ENCODE measurements around the gene ST6GAL1. TPM values are rescaled to one million over a fixed set of nuclear protein-coding genes. Genes with fewer than 3 reads are reported as not detected.
A peak's percentile ranks its signal among the peaks of the same experiment; 100 is the strongest.

Gene ST6GAL1
- total and polyA plus RNA-seq, 2 of the 13 experiments (the other 11 are each of a cell fraction or from before 2014, with no cell fraction given): 79.9 to 164 TPM

DNA sequence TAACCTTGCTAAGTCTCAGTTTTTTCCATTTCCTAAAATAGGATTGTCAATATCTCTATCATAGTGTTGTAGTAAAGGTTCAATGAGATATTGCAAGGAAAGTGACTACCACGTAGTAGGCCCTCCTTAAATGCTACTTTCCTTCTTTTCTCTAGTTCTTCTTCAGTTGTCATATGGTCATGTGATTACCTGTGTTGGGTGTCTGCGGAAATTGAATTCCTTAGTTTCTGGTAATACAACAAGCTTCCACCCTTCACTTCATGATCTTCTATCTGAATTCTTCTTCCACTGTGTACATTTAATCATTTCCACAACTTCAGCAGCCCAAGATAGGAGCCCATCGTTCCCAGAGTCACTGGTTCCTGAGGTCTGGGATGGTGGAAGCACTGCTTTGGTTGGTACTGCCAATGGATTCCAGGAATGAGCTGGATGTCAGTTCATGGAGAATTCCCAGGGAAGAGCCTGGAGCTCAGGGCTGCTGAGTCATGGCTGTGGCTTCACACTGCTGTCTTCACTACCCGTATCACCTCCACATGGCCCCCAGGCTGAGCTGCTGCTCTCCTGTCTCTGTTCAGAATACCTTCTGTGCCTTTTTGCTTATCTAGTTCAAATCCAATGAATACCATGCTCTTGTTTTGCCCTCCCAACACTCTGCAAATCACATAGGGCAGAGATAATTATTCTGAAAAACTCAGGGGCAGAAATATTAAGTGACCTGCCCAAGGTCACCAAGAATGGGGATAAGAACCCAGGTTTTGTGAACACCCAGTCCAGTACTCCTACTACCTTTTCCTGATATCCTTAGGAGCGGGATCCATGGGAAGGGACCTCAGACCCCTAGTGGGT is 110.4 kb downstream of the ST6GAL1 start (continued):
- TF ChIP-seq RFXAP (CRISPR knock-in tag; IDR thresholded peaks at IDR 0.05; ENCODE audit: borderline replicate concordance) (no peak), ZNF629 (CRISPR knock-in tag; conservative IDR thresholded peaks at IDR 0.05) (no peak), ZC3H4 (CRISPR knock-in tag; IDR thresholded peaks at IDR 0.05; ENCODE audit: borderline replicate concordance) (peak; percentile 82), ZHX1 (CRISPR knock-in tag; IDR thresholded peaks at IDR 0.05; ENCODE audit: low read depth) (no peak), ZNF569 (CRISPR knock-in tag; IDR thresholded peaks at IDR 0.05; ENCODE audit: borderline replicate concordance) (no peak), ISL2 (CRISPR knock-in tag; IDR thresholded peaks at IDR 0.05) (no peak), ZNF777 (CRISPR knock-in tag; IDR thresholded peaks at IDR 0.05) (no peak; the same call in 1 of the 2 replicates), THRA (CRISPR knock-in tag; IDR thresholded peaks at IDR 0.05; ENCODE audit: borderline replicate concordance) (no peak), MTF1 (CRISPR knock-in tag; IDR thresholded peaks at IDR 0.05) (no peak), ZNF484 (CRISPR knock-in tag; IDR thresholded peaks at IDR 0.05; ENCODE audit: borderline replicate concordance, low read depth) (no peak), ADNP (CRISPR knock-in tag; IDR thresholded peaks at IDR 0.05) (no peak), SOX6 (IDR thresholded peaks at IDR 0.05) (no peak), SOX6 (CRISPR knock-in tag; IDR thresholded peaks at IDR 0.05) (no peak), ZNF251 (CRISPR knock-in tag; IDR thresholded peaks at IDR 0.05) (no peak), ZNF687 (CRISPR knock-in tag; IDR thresholded peaks at IDR 0.05) (peak; percentile 43; the same call in 1 of the 2 replicates), TAF1 (CRISPR knock-in tag; IDR thresholded peaks at IDR 0.05) (0 out of 2 replicates have a peak, but pooled peaks have one; percentile 16), HOXD1 (CRISPR knock-in tag; IDR thresholded peaks at IDR 0.05) (no peak), SIN3A (IDR thresholded peaks at IDR 0.05; ENCODE audit: borderline replicate concordance, low read depth, low read length) (peak; percentile 8; the same call in 1 of the 2 replicates), ZSCAN20 (CRISPR knock-in tag; IDR thresholded peaks at IDR 0.05; ENCODE audit: borderline replicate concordance) (0 out of 2 replicates have a peak, but pooled peaks have one; percentile 24), GMEB2 (CRISPR knock-in tag; IDR thresholded peaks at IDR 0.05; ENCODE audit: low read depth) (no peak)

Data from HepG2 (cell line).